ENCODE data around the gene GNA14.
"Not testable (repeated sequence)": the region's sequence is repeated elsewhere in the genome, so short reads cannot be mapped to it uniquely, and the experiment has no call there.

GNA14 gene

DNA sequence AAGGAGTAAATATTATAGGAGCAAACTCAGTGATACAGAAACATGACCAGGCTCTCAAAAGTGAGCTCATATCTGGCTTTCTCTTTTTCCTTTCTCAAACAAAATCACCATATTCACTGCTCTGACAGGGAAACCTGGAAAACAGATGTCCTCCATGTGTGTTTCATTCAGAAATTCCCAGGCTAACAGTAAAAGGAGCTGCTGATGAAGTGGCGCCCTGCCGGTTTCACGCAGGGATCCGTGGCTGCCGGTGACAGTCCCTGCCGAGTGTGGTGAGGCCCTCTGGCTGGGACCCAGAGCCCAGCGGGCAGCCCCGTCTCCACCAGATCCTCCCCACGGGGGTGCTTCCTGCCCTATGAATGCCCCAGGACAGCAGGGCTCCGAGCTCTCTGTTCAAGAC lies 208.1 kb downstream of the GNA14 start:
- no peak for DNase-seq

DNA sequence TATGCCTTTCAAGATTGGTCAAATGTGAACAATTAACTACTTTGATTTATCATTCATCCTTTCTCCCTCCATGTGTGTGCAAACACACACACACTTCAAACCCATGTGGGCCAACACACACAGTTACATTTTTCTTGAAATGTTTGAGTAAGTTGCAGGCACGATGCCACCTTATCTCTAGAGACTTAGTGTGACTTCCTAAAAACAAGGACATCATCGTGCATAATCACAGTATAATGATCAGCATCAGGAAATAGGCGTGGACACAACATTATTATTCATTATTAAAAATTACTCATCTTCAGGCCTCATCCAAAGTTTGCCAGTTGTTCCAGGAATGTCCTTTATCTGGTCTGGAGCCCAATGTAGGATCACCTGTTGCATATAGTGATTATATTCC lies 209.5 kb downstream of the GNA14 start:
- no peak for DNase-seq

DNA sequence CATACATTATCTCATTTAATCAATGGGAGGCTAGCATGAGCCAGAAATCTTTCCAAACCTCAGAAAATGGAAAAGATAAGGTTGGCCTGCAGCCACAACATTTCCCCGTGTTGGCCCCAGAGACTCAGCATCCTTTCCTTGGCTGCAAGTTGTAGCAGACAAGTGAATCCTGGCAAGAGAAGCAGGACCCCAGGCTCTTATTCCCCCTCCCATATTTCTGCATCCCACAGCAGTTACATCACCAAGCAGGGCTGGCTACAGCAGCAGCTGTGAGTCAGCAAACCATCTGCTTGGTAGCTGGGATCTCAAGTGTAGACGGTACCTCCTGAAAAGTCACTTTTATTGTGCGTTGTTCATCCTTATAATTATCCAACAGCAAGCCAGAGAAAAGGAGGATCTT lies 212.4 kb downstream of the GNA14 start:
- no peak for DNase-seq

DNA sequence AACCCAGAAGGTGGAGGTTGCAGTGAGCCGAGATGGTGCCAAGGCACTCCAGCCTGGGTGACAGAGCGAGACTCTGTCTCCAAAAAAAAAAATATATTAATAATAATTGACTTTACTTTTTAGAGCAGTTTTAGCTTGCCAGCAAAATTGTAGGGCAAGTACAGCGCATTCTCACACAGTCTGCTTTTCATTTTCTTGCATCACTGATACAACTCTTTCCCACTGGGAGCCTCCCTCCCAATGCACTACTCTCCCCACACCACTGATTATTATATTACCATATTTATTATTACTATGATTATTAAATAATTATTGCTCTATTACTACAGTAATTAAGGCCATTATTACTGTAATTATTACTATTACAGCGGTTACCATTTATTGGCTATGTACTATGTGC lies 212.8 kb downstream of the GNA14 start:
- no peak for DNase-seq

DNA sequence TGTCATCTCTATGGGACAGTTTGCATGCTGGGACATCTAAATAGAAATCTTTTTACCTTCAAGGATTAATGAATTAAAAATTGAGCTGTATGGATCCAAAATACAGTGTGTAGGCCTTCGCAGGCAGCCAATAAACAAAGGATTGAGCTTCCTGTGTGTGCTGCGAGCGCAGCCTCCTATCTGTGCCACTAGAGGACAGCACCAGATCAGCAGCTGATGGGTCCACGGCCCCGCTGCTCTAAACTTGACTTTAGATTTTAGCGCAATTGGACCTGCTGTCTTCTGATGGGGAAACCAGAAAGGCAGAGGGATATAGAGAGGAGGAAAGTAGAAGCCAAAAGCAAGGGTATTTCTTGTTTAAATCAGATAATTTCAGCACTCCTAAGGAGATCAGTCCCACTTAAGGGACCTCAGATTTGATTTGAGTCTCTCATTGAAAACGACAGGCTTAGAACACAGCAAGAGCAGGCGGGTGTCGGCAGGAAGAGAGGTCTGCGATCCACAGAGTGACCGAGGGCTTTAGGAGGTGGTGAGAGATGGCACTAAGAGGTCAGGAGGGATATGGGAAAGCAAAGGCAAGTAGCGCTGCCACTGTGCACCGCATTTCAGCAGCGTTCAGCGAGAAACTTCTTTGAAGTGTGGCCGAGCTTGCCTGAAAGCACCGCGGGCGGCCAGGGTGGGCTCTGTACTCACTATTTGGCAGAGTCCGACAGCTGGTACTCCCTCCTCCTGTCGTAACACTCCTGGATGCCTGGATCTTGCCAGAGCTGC lies 214.3 kb downstream of the GNA14 start:
- DNase-seq: peak in 2 of 4 experiments; percentile 7 to 8

DNA sequence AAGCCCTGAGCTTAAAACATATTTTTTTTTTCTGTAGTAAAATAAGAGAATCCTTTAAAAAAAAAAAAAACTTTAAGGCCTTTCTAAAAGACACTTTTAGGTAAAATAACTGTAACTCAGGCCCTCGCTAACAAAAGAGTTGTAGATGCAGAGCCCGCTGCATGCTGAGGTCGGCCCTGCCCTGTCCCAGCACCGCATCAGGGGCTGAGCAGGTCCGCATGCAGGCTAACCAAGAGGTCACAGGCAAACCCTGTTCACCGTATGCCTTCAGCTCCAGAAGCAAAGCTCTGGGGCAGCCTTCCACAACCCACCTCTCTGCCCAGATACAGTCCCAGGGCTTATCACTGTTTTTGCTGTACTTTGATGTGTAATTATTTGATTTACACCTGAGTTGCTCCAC lies 216.1 kb downstream of the GNA14 start:
- DNase-seq: no peak

DNA sequence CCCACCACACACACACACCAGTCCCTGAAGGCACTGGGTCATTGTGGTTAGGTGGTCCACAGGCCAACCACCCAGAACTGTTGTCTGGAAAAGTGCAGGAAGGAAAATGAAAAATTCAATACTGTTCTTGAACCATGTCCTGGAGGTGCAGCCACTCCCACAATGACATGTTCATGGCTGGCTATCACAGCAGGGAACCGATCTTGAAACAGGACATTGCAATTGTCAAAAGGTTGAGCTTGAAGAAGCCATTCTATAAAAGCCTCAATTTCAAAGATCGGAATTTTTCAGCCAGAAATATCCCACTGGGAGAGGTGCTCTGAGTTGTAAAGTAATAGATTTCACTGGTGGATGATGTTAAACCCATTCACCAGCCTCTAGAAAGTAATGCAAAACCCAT lies 218.2 kb downstream of the GNA14 start:
- DNase-seq: no peak

DNA sequence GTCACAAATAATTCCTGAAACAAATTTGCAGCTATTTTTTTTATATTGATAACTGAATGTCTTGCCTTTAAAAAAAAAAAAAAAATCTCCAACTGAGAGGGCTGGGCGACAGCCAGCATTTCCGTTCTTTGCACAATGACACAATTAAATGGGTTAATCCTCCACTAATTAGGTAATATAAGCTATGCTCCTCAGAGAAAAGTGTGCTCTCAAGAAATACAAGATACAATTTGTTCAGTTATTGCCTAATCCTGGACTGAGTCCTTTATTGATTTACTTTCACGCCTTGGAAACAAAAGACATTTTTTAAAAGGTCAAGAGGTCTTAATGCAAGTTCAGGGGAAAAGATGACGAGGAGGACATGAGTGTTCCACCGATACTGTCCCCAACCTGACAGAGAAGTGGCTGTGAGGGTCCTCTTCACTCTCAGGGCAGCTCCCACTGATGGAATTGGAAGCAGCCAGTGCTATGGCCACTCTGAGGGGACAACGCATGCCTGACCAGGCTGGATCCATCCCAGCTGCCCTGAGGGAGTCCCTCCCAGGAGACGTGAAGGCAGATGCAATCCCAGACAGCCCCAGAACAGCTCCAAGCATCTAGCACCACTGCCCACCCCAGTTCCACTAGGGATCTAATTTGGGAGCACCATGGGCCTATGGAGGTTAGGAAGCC lies 220.7 kb downstream of the GNA14 start:
- no peak for DNase-seq

DNA sequence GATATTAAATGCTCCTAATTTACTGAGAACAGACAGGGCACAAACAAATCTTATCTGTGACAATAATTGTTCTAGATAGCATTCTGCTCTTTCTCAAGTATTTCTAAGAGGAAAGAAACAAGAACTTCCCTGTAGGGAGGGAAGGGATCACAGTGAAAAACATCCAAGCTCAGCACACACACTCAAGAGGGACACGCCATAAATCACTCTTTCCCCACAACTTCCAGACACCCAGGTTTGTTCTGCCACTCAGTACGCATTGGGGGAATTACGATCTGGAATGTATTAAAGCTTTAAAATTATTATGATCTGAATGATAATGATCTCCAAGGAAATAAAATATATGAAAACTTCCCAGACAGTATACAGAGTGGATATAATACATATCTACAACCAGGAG lies 221.4 kb downstream of the GNA14 start:
- no peak for DNase-seq

DNA sequence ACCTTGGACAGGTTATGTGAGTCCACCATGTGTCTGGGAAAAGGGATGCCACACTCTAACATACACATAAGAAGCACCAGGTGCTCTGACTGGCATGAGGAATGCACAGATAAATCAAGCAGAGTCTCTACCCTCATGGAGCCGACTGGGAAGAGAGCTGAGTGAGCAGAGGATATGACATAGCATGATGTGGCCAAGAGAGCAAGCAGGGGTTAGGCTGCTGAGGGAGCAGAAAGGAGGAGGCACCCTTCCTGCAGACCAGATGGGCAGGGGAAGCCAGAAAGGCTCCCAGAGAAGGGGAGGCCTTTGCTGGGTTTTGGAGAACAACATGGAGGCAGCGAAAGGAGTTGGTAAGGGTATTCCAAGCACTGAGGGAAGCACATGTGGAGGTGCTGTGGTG lies 223.1 kb downstream of the GNA14 start:
- no peak for DNase-seq

DNA sequence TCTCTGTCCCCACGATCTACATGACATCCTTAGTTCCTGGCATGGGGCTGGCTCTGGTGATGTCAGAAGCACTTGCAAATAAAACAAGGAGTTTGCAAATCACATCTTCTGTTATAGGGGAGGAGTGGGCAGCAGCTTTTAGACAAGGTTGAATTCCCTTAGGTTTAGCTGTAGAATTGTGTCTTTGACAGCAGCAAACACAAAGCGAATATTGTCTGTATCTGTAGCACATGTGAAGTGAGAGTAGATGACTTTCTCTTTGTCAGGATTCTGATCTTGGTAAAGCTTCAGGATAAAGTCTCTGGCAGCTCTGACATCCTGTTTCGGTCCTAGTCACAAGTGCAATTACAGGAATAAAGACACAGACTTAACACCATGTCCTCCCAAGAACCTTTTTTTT lies 224.3 kb downstream of the GNA14 start:
- no peak for DNase-seq

DNA sequence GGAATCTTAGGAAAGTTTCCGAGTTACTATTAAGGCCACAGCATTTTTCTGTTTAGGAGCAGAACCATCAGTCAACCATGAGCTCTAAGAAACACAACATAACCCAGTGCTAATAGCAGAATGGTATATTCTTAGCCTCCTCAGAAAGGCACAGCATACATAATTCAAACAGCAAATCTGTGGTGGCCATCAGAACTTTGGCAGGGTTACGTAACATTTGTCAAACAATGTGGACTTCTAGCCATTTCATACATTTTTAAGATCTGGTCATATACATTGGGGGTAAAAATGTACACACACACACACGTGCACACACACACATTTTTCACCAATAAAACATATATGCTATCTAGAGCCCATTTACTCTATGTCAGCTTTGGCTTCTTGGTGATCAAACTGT lies 225.2 kb downstream of the GNA14 start:
- no peak for DNase-seq

DNA sequence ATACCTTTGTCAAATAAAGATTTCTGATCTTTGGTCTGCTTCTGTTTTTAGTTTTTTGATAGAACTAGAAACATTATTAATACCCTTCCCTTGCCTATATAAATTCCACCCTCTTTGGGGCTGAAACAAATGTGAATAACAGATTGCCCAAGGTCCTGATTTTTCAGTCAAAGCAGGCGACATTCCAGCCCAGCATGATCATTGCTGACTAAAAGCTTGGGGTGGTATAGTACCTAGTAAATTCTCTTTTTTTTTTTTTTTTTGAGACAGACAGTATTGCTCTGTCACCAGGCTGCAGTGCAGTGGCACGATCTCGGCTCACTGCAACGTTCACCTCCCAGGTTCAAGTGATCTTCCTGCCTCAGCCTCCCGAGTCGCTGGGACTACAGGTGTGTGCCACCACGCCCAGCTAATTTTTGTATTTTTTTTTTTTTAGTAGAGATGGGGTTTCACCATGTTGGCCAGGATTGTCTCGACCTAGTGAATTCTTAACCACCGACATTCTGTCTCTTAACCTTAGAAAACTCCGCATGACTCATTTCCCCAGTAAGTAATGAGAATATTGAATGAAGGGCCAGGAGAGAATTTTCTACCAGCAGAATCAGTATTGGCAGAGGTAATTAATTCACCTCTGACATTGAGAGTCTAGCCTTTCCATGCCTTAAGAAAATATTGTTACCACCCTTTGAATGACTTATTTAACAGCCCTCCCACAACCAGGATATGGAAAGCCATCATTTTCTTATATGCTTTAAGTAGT lies 226.4 kb downstream of the GNA14 start:
- no peak for DNase-seq

DNA sequence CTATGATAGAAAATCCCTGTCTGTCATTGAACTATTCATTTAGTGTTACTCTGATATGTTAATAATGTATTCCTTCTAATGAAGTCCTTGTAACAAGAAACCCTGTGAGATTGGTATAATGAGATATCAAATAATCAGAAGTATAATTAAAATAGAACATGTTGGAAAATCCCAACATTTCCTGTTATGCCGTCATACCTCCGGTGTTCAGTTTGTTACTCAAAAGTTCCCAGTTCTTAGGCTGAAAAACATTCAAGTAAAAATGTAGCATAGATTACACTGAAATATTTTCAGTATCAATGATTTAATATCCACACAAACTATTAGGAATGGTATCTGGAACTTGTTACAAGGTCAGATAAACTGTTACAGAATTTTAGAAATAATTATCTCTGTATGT lies 227.5 kb downstream of the GNA14 start:
- no peak for DNase-seq

DNA sequence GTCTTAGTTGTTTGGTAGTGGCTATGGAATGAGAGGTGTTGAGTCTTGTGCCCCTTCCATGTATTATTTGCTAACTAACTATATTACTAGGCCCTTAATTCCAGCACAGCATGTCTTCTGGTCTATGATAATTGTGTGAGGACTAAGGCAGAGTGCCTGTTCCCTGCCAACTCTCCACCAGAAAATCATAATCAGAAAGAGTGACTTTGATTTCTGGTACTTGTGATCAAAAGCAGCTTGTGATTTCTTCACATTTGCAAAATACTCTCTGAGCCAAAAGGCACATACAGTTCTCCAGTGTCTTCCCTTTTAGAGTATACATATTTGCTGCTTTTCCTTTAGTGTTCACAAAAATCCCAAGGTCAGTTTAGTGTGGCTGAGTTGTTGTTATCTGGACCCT lies 229.9 kb downstream of the GNA14 start:
- DNase-seq: no peak

DNA sequence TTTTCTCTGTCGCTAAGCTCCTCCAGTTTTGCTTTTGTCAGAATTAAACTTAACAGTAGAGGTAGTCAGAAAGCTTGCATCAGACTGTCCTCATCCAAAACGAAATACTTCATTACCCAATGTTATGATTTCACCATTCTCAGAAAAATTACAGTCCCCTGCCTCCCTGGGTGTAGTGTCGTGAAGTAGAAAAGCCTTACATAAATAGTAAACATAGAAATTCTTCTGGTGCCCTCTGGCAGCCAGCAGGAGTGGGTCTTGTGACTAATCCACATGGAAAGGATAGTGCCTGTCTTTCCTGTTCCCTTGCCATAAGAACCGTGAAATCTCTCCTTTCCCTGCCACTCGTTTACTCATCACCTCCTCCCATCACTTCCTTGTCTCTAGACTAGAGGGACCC lies 230.6 kb downstream of the GNA14 start:
- DNase-seq: no peak

DNA sequence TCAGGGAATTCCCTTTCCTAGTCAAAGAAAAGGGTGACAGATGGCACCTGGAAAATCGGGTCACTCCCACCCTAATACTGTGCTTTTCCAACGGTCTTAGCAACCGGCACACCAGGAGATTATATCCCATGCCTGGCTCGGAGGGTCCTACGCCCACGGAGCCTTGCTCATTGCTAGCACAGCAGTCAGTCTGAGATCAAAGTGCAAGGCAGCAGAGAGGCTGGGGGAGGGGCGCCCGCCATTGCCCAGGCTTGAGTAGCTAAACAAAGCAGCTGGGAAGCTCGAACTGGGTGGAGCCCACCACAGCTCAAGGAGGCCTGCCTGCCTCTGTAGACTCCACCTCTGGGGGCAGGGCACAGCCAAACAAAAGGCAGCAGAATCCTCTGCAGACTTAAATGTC lies 239.6 kb downstream of the GNA14 start:
- DNase-seq: not testable (repeated sequence)

DNA sequence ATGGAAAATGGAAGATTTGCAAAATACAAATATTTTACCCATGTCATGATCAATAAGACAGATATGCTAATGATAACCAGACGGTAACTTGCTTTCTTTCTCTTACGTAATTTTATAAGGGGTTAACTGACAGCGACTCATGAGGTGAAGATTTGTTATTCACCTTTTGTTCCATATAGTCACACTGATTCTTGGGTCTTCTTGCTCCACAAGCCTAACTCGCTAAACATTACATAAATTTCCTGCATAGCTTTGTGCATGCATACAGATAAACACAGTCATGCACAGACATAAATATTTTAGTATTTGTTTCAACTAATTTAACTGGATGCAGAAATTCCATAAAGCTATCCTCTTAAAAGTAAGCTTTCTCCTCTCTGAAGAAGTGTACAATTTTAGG lies 244.9 kb downstream of the GNA14 start:
- no peak for DNase-seq

DNA sequence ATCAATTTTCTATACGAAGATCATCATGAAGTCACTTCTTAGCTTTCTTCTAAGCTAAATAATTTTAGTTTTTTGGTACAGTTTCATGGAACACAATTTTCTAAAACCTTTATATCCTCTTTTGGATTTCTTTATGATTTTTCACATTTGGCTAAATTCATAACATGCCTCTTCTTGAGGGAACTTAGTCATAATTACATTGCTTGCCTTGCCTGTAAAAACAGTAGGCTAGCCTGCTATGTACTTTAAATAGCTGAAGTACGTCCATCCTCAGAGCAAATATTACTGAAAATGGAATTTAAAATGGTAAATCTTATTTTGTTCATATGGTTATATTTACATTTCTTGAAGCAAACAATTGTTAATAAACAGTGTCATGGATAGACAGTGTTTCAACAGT lies 245.8 kb downstream of the GNA14 start:
- DNase-seq: no peak

DNA sequence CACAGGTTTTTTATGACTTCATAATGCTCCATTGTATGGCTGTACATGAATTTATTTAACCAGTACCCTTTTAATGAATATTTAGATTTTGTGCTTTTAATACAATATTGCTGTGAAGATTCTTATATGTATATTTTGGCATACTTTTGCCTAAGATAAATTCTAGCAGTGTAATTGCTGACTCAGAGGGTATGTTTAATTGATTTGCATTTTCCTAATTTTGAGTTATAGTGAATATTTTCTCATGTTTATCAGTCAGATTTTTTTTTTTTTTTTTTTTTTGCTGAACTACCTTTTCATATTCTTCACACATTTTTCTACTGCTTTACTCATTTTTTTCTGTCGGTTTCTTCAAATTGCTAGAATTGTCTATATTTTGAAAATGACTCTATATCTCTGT lies 248.2 kb downstream of the GNA14 start:
- no peak for DNase-seq

DNA sequence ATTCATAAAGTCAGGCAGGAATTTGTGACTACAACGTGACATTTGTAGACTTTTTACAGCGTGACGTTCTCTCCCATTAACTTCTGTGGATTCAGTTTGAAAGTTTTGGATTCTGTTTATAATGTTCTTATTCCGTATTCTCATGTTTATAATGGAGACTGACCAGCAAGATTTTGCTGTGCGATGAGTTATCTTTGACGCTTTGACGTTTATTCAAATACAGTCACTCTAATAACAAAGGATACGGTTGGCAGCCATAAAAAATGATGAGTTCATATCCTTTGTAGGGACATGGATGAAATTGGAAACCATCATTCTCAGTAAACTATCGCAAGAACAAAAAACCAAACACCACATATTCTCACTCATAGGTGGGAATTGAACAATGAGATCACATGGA lies 249.5 kb downstream of the GNA14 start:
- not testable (repeated sequence) for DNase-seq

DNA sequence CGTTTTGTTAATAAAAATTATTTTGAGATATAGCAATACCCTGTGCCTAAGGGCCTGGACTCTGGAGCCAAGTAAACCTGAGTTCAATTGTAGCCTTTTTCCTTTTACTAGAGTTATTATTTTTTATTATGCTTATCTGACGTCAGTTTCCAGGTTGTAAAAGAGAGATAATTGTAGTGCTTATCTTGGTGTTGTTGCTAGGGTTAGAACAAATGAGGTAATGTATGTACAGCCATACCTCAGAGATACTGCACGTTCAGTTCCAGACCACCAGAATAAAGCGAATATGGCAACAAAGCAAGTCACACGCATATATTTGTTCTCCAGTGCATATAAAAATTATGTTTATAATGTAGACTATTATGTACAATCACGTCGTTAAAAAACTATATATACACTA lies 255.8 kb downstream of the GNA14 start:
- no peak for DNase-seq

DNA sequence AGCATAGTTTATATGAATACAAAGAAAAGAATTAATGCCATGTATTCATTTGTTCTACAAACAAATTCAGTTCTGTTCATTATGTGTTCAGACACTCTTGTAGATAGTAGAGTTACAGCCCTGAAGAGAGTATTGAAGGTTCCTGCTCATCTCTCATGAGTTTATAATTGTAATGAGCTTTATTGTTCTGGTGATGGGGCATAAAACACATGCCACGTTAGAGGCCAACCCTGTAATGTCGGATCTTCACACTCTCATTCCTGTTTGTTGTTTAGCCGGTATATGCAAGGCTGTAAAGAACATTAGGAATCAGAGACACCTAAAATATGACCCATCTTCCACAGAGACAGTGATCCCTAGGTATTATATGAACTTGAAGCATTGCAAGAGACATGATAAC lies 256.3 kb downstream of the GNA14 start:
- no peak for DNase-seq

DNA sequence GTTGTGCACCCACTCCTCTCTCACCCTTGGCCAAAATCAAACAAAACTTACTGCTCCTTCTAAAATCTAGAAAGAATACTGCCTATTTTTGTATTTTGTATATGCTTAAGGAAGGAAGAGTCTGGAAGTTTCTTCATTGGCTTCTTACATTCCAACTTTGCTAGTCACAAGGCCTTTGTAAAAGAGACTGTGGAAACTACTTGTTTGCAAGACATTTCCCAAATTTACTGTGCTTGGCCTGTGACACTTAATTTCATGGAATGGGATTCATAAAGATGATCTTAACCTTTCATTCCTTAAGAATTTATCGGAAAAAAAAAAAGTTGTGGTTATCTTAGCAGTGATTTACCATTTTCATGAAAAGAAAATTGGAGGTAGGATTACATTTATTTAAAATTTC lies 261.9 kb downstream of the GNA14 start:
- DNase-seq: no peak

Data from activated CD4-positive, CD25-positive, alpha-beta regulatory T cell (primary cell).